ENCODE measurements around the gene VSNL1.

Gene VSNL1

GRCh38 chr2:17644997-17645720, 104.7 kb downstream of the VSNL1 start:
- DNase-seq (ENCODE audit: low read depth in 2 of 2), result no peak

- DNase-seq (ENCODE audit: low read depth in 2 of 2), result peak in 1 of 2 donors; percentile 11
Observed at GRCh38 chr2:17646081-17646554, 105.6 kb downstream of the VSNL1 start.

- no peak for DNase-seq (ENCODE audit: low read depth in 2 of 2)
Observed at GRCh38 chr2:17646838-17647701, 106.6 kb downstream of the VSNL1 start.

- DNase-seq (ENCODE audit: low read depth in 2 of 2), result no peak
Observed at GRCh38 chr2:17648581-17648980, 108.1 kb downstream of the VSNL1 start.

- DNase-seq (ENCODE audit: low read depth in 2 of 2), result no peak
Observed at GRCh38 chr2:17649026-17649425, 108.5 kb downstream of the VSNL1 start.

- no peak for DNase-seq (ENCODE audit: low read depth in 2 of 2)
Observed at GRCh38 chr2:17652681-17653394, 112.3 kb downstream of the VSNL1 start.

GRCh38 chr2:17657759-17658158, 117.3 kb downstream of the VSNL1 start:
- DNase-seq (ENCODE audit: low read depth in 2 of 2), result no peak

- DNase-seq (ENCODE audit: low read depth in 2 of 2), result no peak
Observed at GRCh38 chr2:17658251-17658843, 117.9 kb downstream of the VSNL1 start.

- no peak for DNase-seq (ENCODE audit: low read depth in 2 of 2)
Observed at GRCh38 chr2:17660219-17660618, 119.7 kb downstream of the VSNL1 start.

- DNase-seq (ENCODE audit: low read depth in 2 of 2), result no peak
Observed at GRCh38 chr2:17661460-17661859, 121.0 kb downstream of the VSNL1 start.

GRCh38 chr2:17662723-17663122, 122.2 kb downstream of the VSNL1 start:
- DNase-seq (ENCODE audit: low read depth in 2 of 2), result no peak

GRCh38 chr2:17664534-17664933, 124.0 kb downstream of the VSNL1 start:
- DNase-seq (ENCODE audit: low read depth in 2 of 2), result no peak

- DNase-seq (ENCODE audit: low read depth in 2 of 2), result no peak
Observed at GRCh38 chr2:17667898-17668297, 127.4 kb downstream of the VSNL1 start.

- no peak for DNase-seq (ENCODE audit: low read depth in 2 of 2)
Observed at GRCh38 chr2:17672583-17673317, 132.3 kb downstream of the VSNL1 start.

GRCh38 chr2:17674817-17675216, 134.3 kb downstream of the VSNL1 start:
- DNase-seq (ENCODE audit: low read depth in 2 of 2), result no peak

GRCh38 chr2:17680119-17680518, 139.6 kb downstream of the VSNL1 start:
- no peak for DNase-seq (ENCODE audit: low read depth in 2 of 2)

- DNase-seq (ENCODE audit: low read depth in 2 of 2), result no peak
Observed at GRCh38 chr2:17682098-17682857, 141.8 kb downstream of the VSNL1 start.

GRCh38 chr2:17683981-17684380, 143.5 kb downstream of the VSNL1 start:
- no peak for DNase-seq (ENCODE audit: low read depth in 2 of 2)

GRCh38 chr2:17688600-17688999, 148.1 kb downstream of the VSNL1 start:
- no peak for DNase-seq (ENCODE audit: low read depth in 2 of 2)

- no peak for DNase-seq (ENCODE audit: low read depth in 2 of 2)
Observed at GRCh38 chr2:17689010-17689409, 148.5 kb downstream of the VSNL1 start.
